AG08395 (cell line): Measurements from ENCODE around the gene EFCC1.

Source experiments
- DNase-seq: peaks from one replicate; pipeline ENCODE4 v3.0.0; 2012; ENCODE audit warnings: mixed read lengths, low spot score

The EFCC1 gene

GRCh38 chr3:129001101-129001805, at the start of gene EFCC1:
Gene EFCC1 (plus strand): TSS chr3:129001304. CDS start chr3:129001629, 325 bp downstream.
- DNase-seq: no peak

- DNase-seq: no peak
Observed at GRCh38 chr3:128956440-128956839, 44.7 kb upstream of the EFCC1 start.

- DNase-seq: no peak
Observed at GRCh38 chr3:128965280-128965679, 35.8 kb upstream of the EFCC1 start.

DNA sequence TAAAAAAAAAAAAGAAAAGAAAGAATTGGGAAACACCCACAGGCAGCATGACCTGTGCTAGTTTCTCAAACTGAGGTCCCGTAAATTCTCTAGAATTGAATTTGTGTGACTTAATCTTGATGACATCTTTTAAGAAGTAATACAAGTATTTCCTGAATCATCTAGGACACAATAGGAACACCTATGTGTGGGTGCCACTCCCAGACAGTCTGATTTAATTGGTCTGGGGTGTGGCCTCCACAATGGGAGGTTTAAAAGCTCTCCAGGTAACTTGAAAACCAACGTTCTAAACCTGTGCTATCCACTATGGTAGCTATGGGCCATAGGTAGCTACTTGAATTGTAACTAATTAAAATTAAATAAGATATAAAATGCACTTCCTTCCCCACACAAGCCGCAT, 35.3 kb upstream of the EFCC1 start:
- DNase-seq: no peak

- no peak for DNase-seq
Observed at GRCh38 chr3:128967748-128968355, 33.3 kb upstream of the EFCC1 start.

DNA sequence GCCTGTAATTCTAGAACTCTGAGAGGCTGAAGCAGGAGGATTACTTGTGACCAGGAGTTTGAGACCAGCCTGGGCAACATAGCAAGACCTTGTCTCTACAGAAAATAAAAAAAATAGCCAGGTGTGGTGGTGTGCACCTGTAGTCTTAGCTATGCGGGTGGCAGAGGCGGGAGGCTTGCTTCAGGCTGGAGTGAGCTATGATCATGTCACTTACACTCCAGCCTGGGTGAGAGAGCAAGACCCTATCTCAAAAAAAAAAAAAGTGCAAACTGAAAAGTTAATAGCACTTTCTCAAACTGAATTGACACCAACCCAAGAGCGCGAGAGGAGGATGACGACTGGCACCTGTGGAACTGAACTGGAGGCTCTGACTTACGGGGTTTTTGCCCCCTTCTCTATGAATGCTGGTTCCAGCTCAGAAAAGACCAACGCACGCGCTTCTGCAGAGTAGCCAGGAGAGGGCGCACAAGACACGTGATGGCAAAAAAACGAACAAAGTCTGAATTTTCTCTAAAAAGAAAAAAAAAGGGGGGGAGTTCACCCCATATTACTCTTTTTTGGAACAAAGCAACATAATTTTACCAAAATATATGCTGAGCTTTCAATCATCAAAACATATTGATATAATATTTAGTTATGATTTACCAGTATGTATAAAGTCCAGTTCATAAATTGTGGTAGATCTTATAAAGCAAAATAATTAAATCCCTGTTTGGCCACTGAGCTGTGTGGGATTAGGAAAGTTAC, 30.9 kb upstream of the EFCC1 start:
- peak; percentile 62 for DNase-seq

- no peak for DNase-seq
Observed at GRCh38 chr3:128970740-128971047, 30.4 kb upstream of the EFCC1 start.

GRCh38 chr3:128971421-128972100, 29.5 kb upstream of the EFCC1 start:
- DNase-seq: no peak

DNA sequence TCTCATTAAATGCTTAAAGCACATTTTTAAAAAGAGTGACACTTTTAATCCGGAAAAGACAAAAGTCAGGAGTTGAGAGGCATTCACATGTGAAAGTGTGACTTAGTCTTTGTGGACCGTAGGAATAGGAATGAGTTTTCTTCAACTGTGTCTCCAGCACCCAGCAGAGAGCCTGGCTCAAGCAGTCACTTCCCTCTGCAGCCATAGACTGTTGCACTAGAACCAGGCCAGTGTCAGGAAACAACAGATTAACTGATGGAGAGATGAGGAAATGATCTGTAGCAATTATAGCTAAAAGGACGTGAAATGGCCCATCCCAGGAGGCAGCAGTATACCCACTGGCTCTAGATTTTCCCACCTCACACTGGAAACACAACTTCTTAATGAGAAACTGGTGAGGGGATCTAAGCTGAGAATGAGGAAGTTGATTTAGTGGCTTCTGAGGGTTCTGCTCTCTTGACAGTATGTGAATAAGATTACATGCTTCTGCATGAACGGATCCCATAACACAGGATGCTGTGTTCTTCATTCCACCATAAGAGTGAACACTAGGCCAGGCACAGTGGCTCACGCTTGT, 27.0 kb upstream of the EFCC1 start:
- no peak for DNase-seq

- no peak for DNase-seq
Observed at GRCh38 chr3:128975276-128975675, 25.8 kb upstream of the EFCC1 start.

GRCh38 chr3:128983293-128984069, 17.6 kb upstream of the EFCC1 start:
- DNase-seq: no peak

DNA sequence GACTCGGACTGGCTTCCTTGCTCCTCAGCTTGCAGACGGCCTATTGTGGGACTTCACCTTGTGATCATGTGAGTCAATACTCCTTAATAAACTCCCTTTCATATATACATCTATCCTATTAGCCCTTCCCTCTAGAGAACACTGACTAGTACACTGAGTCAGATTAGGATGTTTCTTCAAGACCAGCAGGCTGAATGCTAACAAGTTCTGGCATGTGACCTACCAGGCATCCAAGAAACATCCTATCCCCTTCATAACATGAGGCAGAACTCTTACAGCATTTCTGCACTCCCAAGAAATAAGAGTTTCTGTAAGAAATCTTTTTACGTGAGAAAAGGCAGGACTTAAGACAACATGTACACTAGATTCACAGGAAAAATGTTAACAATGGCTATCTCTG, 16.5 kb upstream of the EFCC1 start:
- no peak for DNase-seq

DNA sequence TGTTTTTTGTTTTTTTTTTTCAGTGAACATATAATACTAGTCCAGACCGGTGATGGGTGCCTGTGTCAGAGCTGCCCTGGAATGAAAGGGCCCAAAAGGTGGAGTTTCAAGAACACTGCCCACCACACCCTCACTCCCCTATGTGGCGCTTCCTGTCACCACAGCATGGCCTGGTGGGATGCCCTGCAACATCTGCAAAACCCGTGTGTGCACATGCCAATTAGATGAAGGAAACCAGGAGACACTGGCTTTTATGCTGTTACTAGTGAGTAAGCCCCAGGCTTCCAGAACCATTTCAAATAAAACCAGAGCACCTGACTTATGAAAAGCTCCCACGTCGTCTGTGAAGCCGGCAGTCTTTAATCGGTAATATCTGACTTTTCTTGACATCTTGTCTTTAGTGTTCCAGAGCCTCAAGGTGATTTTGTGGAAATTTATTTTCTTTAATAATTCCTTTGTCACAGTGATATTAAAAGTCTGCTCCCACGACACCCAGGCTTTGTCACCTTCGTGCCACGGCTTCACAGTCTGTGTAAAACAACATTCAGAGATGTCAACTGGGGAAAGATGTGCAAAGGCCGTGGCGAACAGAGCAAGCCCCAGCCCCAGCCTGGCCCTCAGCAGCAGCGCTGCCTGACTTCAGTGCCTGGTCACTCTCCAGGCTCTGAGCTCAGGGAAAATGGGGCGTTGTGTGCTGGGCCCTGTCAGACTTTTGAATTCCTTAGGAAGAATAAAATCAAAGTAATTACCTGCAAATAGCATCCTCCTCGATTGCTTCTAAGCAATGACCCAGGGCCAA, 13.6 kb upstream of the EFCC1 start:
- DNase-seq: no peak

- DNase-seq: no peak
Observed at GRCh38 chr3:128988286-128988685, 12.8 kb upstream of the EFCC1 start.

- no peak for DNase-seq
Observed at GRCh38 chr3:128991355-128991895, 9.7 kb upstream of the EFCC1 start.

DNA sequence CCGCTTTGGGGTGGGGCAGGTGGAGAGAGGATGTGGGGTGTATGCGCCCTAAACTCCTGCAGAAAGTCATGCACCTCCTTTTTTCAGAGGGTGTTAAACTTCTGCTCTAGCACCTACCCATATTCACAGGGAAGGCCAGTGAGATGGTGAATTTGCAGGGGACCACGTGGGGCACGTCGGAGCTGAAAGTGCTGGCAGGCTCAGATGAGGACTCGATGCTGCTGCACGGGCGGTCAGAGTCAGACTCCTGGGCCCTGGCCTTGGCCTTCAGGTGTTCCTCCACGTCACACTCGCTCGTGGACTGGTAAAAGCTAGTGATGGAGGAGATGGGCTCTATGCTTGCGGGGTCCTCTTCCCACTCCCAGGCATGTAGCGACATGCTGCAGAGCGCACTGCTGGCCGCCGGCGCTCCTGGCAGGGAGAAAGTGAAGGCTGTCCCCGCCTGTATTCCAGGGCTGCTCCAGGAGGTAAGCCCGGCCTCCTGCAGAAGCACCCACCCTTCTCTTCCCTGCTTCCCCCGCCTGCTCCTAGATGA, 8.1 kb upstream of the EFCC1 start:
- DNase-seq: no peak

DNA sequence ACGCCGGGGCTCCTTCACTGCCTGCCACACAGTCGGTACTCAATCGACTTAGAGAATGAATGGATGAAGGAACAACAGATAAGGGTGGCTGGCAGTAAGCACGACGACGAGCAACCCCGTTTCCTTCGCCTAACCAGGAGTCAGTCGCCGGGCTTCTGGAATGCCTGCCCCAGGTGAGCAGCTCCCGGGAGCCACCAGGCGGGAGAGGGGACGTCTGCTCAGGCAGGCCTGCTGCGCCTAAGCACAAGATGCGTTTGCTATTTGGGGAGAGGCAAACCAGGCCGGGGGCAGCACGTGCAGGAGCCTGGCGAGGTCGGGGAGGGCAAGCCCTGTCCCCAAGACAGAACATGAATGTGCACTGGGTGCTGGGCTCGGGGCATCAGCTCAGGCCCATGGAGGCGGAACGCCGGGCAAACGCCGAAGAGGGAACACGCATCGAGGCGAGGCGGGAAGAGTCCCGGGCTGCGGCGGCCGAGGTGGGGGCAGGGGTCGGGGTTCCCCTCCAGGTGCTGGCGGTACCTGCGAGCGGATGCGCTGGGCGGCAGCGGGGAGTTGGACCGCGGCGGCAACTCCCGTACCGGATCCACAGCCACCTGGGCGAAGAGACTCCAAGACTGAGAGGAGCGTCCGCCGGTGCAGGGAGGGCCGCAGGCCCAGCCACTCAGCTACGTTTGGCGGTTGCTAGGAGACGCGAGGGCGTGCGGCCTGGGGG, 7.5 kb upstream of the EFCC1 start, which contains the start of gene CFAP92:
Gene CFAP92, minus strand, starts transcription at position 616 of the 712 bp plus-strand sequence. CDS start 772 bp downstream, outside the sequence.
- peak; percentile 91 for DNase-seq

GRCh38 chr3:128994173-128994512, 7.0 kb upstream of the EFCC1 start:
- no peak for DNase-seq
